GM21367 (cell line): ENCODE results near the gene TMC8.
"Not testable (repeated sequence)": the region's sequence is repeated elsewhere in the genome, so short reads cannot be mapped to it uniquely, and the experiment has no call there.

Experiments
- ATAC-seq: cut with Tn5 transposase; IDR thresholded peaks from one replicate; pipeline ENCODE4 v1.9.1; 2021; ENCODE audit not compliant: unreplicated experiment

Gene TMC8

DNA sequence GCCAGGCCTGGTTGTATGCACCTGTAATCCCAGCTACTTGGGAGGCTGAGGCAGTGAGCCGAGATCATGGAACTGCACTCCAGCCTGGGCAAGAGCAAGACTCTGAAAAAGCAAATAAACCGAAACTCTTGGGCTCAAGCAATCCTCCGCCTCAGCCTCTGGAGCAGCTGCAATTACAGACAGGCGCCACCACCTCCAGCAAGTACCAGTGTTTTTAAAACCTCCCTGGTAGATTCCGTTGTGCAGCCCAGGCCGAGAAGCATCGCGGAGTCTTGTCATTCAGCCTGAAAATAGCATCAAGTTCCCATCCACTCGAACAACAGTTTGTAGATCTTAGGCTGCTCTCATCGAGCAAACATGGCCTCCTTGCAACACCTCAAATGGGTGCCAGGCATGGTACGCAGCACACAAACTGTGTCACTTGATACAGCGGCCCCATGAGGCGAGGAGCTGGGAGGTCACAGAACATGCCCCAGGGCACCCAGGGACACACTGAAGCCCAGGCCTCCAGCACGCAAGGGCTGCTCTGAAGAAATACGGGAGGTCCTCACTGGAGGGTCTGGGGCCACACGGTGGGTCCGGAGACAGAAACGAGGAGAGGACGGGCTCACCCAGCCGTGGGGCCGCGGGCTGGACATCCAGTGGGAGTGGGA lies 20.1 kb upstream of the TMC8 start:
- no peak for ATAC-seq

DNA sequence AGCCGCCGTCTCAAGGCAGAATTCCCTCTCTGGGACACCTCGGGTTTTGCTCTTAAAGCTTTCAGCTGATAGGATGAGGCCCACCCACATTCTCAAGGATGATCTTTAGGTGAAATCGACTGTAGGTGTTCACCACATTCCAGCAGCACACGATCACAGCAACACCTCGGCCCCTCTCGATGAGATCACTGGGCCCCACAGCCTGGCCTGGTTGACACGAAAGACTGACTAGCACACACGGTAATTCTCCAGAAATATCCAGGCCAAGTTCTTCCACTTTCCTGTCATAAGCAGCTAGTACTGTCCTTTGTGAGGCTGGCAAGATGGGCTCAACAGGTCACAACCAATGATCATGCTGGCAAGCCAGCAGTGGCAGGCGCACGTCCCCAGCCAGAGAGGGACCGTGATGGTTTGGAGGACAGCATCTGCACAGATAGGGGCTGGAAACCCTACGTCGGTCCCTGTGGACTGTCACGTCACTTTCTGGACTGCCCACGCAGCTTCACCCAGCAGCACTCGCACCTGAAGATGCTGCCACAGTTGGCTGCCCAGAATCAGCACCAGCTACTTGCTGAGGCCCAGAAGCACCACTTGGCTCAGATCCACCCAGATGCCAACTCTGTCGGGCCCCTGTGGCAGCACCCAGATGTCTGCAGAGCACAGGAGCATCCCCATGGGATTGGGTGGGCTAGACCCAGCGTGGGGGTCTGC lies 19.4 kb upstream of the TMC8 start:
- no peak for ATAC-seq

DNA sequence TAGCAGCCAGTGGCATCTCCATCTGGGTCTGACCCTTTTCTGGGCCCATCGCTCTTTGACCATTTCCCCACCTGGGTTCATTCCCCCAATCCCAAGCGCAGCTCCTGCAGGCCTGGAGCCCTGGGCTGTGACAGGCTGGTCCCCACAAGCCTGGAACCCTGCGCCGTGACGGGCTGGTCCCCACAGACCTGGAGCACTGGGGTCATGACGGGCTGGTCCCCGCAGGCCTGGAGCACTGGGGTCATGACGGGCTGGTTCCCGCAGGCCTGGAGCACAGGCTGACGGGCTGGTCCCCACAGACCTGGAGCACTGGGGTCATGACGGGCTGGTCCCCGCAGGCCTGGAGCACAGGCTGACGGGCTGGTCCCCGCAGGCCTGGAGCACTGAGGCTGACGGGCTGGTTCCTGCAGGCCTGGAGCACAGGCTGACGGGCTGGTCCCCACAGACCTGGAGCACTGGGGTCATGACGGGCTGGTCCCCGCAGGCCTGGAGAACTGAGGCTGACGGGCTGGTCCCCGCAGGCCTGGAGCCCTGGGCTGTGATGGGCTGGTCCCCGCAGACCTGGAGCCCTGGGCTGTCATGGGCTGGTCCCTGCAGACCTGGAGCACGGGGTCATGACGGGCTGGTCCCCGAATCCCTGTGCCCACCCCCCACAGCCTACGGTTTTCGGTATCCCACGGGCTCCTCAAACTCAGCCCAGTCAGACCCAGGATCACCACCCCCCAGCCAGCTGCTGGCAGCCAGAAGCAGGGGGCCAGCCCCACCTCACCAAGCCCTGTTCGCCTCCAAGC lies 18.6 kb upstream of the TMC8 start:
- ATAC-seq, result no peak

DNA sequence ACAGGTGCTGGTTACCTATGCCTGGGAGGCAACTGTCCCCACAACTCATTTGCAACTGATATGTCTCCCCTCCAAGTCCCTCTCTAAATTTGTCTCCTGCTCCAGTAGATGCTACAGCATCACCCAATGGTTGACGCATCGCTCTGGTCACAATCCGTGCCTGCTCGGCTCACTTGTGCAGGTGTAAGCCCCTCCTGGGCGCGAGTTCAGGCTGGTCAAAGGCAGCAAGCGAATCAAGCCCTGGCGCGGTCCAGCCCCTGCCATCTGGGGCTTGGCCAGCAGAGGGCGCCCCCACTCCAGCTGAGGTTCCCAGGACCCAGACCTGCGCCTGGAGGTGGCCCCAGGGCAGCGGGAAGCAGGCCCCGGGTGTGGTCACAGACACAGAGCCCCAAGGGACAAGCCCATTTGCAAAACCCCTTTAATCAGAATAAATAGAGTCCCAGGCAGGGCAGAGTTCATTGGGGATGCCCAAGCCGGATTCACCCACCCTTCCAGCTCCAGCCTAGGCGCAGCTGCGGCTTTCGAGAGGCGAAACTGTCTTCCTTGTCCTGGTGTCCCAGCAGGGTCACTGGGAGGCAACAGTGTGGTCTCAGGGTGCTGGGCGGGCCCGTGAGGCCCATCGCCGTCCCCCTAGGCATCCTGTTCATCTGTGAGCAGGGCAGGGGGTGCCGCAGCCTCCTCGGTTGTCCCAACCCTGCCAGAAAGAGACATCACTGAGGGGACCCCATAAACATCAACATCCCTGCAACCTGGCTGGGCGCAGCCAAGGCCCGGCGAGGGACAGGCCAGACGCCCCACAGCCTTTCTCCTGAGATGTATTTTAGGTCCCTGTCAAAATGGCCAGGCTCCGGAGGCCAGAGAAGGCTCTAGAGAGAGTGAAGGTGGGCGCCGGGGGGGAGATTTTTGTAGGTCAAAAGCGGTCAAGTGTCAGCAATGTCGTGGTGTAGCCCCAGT lies 17.8 kb upstream of the TMC8 start:
- no peak for ATAC-seq

DNA sequence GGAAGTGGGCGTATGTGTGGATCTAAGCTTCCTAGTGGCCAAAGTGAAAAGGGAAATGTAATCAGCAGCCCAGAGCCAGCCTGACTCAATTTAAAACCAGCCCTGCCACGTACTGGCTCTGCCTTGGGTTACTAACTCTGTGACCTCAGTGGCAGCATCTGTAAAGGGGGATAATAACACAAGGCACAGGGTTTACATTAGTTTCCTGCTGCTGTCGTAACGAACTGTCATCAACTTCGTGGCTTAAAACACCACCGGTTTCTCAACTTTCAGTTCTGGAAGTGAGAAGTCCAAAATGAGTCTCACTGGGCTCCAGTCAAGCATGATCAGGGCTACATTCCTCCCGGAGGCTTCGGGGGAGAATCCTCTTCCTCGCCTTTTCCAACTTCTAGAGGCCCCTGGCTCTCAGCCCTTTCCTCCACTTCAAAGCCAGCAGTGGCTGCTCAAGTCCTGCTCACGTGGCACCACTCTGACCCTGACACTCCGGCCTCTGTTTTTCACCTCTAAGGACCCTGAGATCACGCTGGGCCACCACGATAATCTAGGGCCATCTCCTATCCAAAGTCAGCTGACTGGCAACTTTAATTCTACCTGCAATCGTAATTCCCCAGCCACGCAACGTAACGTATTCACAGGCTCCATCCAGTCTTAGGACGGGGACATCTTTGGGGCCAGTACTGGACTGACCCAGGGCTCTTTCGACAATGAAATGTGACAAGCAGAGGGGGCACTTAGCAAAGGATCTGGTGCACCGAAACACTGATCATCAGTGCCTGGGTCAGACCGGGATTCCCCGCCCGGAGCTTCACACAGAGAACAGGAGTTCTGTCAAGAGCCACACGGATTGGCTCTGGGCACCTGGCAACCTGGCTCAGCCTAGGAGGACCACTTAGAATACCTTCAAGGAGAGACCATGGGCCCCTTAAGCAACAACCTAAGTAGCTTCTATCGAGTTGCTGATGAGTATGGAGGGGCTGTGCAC lies 16.5 kb upstream of the TMC8 start:
- no peak for ATAC-seq

DNA sequence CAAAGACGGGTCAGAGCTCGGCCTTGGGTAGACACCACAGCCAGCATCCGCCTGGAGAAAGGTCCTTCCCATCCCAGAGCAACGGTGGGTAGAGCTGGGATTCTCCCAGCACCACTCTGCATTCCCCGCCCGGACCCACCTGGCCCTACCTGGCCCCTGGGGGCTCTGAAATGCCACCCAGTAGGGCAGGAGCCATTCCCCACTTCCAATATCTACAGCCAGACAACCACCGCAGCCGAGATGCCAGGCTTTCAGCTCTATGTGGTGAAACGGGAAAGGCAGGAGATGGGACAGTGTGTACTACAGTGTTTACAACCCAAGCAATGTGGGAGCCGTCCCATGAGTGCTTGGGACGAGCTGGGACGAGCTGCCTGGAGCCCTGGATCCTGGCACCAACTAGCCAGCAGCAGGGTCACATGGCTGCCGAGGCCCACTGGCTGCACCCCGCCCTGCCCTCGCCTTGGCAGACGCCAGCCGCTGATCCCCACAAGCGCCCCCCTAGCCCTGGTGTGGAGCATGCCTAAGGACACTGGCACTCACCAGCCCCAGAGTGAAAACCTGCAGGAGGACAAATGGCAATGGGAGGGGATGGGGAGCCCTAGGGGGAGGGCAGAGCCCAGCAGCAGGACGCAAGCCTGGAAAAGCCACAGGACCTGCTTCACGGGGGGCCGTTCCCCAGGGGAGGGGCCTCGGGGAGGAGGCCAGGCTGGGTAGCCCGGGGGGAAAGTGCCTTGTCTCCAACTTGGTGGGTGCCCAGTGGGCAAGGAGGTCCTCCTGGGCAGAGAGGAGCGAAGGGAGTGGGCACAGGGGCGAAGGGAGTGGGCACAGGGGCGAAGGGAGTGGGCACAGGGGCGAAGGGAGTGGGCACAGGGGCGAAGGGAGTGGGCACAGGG lies 15.5 kb upstream of the TMC8 start:
- no peak for ATAC-seq

DNA sequence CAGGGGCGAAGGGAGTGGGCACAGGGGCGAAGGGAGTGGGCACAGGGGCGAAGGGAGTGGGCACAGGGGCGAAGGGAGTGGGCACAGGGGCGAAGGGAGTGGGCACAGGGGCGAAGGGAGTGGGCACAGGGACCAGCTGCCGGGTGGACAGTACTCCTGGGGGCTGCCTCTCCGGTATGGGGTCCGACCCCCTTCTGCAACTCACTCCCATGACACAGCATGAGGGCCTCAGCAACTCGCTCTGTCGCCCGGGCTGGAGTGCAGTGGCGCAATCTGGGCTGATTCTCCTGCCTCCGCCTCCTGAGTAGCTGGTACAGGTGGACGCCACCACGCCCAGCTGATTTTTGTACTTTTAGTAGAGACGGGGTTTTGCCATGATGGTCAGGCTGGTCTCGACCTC lies 14.8 kb upstream of the TMC8 start:
- not testable (repeated sequence) for ATAC-seq

DNA sequence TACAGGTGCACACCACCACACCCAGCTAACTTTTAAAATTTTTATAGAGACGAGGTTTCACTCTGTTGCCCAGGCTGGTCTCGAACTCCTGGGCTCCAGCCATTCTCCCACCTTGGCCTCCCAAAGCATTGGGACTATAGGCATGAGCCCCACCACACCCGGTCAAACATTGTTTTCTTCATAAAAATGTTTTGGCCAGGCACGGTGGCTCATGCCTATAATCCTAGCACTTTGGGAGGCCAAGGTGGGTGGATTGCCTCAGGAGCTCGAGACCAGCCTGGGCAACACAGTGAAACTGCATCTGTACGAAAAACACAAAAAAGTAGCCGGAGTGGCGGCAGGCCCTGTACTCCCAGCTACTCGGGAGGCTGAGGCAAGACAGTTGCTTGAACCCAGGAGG lies 14.2 kb upstream of the TMC8 start:
- ATAC-seq, result no peak

DNA sequence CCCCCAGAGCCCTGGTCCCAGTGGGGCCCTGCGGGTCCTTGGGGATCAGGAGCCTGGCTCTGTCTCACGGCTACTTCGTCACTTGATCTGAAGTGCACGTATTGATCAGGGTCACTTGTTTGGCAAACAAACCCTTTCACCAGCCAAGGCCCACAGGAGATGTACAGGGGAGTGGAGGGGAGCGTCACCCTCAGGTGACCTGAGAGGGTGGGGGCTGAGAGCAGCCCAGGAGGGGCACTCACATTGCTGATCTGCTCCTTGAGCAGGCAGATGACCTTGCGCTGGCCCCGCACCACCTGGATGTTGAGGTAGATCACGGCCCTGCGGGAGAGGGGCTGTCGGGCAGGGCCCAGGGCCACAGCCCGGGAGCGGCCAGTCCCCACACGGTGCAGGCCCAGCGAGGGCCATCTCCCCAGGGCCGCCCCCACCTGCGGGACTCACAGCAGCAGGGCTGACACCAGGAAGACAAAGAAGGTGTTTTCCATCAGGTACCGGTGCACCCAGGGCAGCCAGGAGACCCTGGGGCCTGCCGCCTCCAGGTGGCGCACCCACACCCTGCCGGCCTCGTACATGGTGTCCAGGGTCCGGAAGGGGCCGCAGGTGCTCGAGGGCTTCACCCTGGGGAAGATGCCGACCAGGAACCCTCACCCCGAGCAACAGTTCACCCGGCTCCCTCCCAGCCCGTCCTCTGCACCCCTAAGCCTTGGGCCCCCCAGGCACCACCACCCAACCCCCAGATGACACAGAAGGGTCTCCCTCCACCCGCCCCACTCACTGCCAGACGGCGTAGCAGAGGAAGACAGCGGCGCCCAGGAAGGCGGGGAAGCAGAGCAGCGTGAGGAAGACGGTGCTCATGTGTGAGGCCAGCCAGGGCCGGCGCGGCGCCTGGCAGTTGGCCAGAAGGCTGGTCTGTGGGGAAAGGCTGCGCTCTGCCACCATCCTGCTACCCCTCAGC lies 13.3 kb upstream of the TMC8 start:
- no peak for ATAC-seq

DNA sequence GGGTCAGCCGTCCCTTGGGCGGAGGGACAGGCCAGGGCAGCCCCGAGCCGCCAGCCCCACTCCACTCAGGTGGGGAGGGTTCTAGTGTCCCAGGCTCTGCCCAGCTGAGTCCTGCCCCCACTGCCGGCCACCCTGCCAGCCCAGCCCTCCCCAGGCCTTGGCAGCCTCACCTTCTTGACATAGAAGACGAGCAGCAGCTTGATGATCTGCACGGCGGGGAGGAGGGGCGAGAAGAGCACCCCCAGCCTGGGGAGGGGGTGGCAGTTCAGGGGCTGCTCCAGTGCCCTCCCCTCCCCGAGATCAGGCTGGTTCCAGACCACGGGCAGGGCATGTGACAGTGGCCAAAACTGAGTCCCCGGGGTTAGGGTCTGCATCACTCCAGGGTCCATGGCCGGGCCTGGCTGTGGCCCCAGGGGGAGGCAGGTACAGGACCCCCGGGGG lies 11.8 kb upstream of the TMC8 start:
- no peak for ATAC-seq

DNA sequence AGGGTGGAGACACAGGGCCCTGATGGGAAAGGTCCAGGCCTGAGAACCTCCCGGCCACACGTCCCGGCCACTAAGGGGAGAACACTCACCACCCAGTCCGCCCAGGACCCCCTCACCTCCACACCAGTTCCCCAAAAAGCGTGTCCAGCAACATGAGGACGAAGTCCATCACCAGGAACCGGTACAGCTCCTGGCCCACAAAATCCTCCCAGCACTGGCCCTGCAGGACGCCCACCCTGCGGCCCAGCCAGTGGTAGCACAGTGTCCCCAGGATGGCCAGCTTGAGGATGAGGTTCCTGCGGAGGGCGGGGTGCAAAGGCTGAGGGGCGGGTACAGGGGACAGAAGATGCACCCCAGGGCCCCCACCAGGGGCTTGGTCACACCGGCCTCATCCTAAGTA lies 10.0 kb upstream of the TMC8 start:
- no peak for ATAC-seq

DNA sequence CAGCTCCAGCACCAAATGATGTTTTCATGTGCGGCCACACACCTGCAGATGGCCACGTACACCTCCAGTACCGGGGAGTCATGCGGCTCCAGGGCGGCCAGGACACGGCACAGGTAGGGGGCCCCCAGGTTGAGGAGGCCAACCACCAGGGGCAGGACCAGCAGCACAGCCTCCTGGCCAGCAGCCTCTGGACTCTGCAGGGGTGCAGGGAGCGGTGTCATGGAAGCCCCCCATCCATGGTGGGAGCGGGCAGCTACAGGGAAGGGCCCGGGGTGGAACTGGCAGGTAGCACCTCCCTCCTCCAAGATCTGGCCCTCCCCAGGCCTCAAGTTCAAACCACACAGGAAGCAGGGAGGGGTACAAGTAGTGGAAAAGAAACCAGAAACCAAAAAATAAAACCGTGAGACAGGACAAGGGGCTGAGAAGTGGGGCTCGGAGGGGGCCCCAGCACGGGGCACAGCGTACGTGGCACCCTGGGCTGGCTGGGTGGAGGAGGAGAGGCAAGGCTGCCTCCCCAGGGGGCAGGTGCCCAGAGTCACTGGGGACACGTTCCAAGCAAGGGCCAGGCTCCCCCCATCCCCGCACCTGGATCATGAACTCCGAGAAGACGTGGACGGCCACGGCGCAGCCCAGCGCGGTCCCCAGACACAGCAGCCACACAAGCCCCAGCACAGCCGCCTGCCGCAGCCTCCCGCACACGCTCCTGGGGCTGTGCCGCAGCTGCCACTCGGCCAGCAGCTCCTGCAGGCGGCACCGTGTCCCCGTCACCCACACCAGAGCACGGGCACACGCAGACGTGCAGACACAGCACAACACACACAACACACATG lies 9.4 kb upstream of the TMC8 start:
- no peak for ATAC-seq

DNA sequence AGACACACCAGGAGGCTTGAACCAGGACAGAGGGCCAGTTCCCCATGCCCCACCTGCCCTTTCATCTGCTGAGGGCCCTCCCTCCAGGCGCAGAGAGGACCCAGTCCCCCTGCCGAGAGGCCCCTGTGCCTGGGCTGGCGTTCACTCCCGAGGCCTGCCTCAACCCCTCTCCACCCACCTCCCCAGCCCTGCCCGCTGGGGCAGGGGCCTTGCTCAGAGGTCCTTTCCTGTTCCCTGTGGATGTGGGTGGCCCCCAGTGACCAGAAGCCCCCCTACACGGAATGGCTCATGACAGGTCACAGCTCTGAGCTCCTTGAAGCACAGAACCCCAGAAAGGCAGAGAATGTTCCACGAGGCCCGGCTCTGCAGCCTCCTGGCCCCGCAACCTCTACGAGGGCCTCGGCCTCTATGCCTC lies 8.8 kb upstream of the TMC8 start:
- no peak for ATAC-seq

DNA sequence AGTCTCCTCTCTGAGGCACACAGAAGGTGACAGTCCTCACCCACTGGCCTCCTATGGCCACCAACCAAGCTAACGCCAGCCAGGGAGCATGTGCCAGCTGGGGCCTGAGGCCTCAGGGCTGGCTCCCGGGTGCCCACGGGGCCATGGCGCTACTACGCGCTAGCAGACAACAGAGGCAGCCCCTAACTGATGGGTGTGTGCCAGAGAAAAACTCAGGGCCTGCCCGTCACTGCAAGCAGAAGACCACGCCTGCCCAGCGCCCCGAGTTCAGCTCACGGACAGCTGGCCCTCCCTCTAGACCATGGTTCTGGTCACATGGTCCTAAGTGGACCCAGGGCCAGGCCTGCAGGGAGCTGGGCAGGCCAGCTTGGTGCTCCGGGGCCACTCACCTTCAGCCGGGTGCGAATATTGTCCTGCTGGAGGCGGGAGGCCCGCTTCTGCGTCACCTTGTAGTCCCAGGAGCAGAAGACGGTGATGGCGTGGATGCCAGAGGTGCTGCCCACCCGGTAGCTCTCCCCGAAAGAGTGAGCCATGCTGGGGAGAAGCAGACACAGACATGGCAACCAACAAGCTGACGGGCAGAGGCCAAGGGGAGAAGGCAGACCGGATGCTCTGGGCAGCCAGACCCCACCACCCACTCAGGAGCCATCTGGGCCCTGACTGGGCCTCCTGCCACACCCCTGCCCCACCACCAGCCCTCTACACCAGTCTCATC lies 8.2 kb upstream of the TMC8 start:
- no peak for ATAC-seq

DNA sequence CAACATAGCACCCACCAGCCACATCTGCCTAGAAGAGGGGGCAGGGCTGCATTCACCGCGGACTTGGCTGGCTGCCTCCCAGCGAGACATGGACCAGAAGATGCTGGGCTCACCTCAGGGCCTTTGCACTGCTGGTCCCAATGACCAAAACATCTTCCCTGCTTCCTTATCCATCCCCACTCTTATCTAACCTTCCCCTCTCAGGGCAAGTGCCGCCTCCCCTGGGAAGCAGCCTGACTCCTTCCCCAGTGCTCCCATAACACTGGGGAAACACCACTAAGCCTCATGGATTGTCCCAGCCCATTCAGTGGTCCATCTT lies 7.7 kb upstream of the TMC8 start:
- no peak for ATAC-seq

DNA sequence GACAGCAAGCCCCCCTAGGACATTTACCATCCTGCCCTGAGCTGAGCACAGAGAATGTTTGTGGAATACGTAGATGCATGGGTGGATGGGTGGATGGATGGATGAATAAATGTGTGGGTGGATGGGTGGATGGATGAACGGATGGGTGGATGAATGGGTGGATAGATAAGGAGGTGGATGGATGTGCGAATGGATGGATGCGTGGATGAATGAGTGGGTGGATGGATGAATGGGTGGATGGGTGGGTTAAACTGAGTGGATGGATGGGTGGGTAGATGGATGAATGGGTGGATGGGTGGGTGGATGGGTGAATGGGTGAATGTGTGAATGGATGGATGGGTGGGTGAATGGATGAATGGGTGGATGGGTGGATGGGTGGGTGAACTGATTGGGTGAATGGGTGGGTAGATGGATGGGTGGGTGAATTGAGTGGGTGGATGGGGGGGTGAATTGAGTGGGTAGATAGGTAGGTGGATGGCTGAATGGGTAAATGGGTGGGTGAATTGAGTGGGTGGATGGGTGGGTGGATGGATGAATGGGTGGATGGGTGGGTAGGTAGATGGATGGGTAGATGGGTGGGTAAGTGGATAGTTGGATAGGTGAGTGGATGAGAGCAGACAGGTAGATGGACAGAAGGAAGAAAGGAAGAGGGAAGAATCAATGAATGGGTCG lies 7.2 kb upstream of the TMC8 start:
- ATAC-seq, result no peak
